Esophagus squamous epithelium (tissue), 4 donors: ENCODE data around the gene MAP4K4.

Source experiments
- POLR2A ChIP-seq, 4 donors: fragments of 450-650 bp; IDR thresholded peaks; one replicate each; pipeline ENCODE4 v1.6.1; 2017; ENCODE audit warnings: antibody characterized with exemption in 4 of 4, mild to moderate bottlenecking in 4 of 4, moderate library complexity in 3 of 4
- TF ChIP-seq, protein P1 (sequence below), 6 experiments: fragments of 450-650 bp in 4 of 6; fragments of 200-600 bp in 2 of 6; sonication (generic) in 2 of 6; IDR thresholded peaks; one replicate each; pipeline ENCODE4 v1.5.1; 2016 to 2019; ENCODE audit warnings: antibody characterized with exemption in 6 of 6, mild to moderate bottlenecking in 4 of 6, moderate library complexity in 4 of 6

DNA sequence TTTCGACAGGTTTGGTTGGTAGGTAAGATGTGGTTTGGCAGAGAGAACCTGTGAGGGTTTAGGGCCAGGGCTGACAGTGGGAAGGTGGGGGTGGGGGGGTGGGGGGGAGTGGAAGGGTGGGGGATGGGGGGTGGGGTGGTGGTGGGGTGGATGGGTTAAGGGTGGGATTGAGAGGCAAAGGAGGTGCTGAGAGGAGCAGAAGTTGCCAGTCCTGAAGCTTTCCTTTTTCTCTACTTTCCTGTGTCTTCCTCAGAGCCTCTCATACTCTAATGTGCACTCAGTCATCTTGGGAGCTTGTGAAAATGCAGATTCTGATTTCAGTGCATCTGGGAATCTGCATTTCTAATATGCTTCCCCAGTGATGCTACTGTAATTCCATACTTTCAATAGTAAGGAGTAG, 21.0 kb downstream of the MAP4K4 start:
- TF ChIP-seq, protein P1, sequence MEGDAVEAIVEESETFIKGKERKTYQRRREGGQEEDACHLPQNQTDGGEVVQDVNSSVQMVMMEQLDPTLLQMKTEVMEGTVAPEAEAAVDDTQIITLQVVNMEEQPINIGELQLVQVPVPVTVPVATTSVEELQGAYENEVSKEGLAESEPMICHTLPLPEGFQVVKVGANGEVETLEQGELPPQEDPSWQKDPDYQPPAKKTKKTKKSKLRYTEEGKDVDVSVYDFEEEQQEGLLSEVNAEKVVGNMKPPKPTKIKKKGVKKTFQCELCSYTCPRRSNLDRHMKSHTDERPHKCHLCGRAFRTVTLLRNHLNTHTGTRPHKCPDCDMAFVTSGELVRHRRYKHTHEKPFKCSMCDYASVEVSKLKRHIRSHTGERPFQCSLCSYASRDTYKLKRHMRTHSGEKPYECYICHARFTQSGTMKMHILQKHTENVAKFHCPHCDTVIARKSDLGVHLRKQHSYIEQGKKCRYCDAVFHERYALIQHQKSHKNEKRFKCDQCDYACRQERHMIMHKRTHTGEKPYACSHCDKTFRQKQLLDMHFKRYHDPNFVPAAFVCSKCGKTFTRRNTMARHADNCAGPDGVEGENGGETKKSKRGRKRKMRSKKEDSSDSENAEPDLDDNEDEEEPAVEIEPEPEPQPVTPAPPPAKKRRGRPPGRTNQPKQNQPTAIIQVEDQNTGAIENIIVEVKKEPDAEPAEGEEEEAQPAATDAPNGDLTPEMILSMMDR (IDR thresholded peaks at IDR 0.05) = no peak
- no peak for TF ChIP-seq POLR2A (IDR thresholded peaks at IDR 0.05)
